Vagina (tissue), 2 donors: ENCODE results near the gene ZFP69. TPM values are rescaled to one million over a fixed set of nuclear protein-coding genes. Genes with fewer than 3 reads are reported as not detected.

Experiments used
- DNase-seq, 2 donors: peaks; one replicate each; pipeline ENCODE4 v3.0.0-alpha.2; 2017; ENCODE audit errors: extremely low spot score in 2 of 2
- H3K27ac ChIP-seq: fragments of 200-600 bp; sonication (generic); one replicate; pipeline ENCODE4 v1.5.1; 2019
- H3K27me3 ChIP-seq: fragments of 200-600 bp; sonication (generic); one replicate; pipeline ENCODE4 v1.5.1; 2019
- H3K36me3 ChIP-seq, 2 donors: fragments of 200-600 bp; sonication (generic); one replicate each; pipeline ENCODE4 v1.5.1; 2017 to 2019
- H3K4me1 ChIP-seq: fragments of 200-600 bp; sonication (generic); one replicate; pipeline ENCODE4 v1.5.1; 2019
- H3K4me3 ChIP-seq, 2 donors: fragments of 200-600 bp; sonication (generic); 1 replicate in 1 of 2; 2 replicates in 1 of 2; pipeline ENCODE4 v1.5.1; 2016 to 2019
- H3K9me3 ChIP-seq: fragments of 200-600 bp; sonication (generic); one replicate; pipeline ENCODE4 v1.5.1; 2019
- POLR2A ChIP-seq, 2 donors: fragments of 450-650 bp; IDR thresholded peaks; one replicate each; pipeline ENCODE4 v1.6.1; 2017; ENCODE audit warnings: antibody characterized with exemption in 2 of 2, mild to moderate bottlenecking in 2 of 2, moderate library complexity in 2 of 2
- POLR2AphosphoS5 ChIP-seq, 2 donors: sonication (generic); formaldehyde crosslinking; IDR thresholded peaks; one replicate each; pipeline ENCODE4 v1.9.0; 2017; ENCODE audit warnings: antibody characterized with exemption in 2 of 2, mild to moderate bottlenecking in 2 of 2, low read depth in 1 of 2; ENCODE audit not compliant: insufficient read depth in 1 of 2
- intact Hi-C: fragments of 100-400 bp; cut with DNase I; formaldehyde crosslinking; loops from one replicate; pipeline ENCODE4 v1.15.1; 2023
- total RNA-seq: library from RNA; depleted of rRNA; stranded (reverse); fragments of >200 nt; gene quantifications from one replicate; pipeline ENCODE4 v1.2.3, GENCODE V29; 2016
- TF ChIP-seq, protein P1 (sequence below), 3 experiments: fragments of 450-650 bp in 2 of 3; fragments of 200-600 bp in 1 of 3; sonication (generic) in 1 of 3; IDR thresholded peaks; one replicate each; pipeline ENCODE4 v1.5.1; 2017 to 2019; ENCODE audit warnings: antibody characterized with exemption in 3 of 3, mild to moderate bottlenecking in 2 of 3, moderate library complexity in 2 of 3

The ZFP69 gene
- total RNA-seq, 1 donor from 2014 or later: 4.9 TPM

DNA sequence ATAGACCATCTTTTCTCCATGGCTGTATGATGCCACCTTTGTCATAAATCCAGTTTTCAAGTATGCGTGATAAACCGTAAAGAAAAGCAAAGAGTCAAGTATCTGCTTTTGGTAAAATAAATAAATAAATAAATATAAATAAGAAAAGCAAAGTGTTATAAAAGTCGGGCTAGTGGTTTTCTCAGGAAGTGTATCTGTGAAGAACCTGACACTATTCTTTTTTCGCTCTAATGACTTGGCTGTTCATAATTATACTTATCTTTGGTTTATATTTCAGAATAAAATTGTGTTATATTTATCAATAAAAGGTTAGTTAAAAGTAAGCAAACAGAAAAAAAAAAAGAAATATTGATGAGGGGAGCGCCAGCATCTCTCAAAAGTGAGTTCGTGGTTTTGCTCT is 30.9 kb downstream of the ZFP69 start:
- Histone ChIP-seq H3K4me1 (peaks cover 17% of the 10 kb centered on the region), H3K4me3 (peak overlapping the region; percentile 66 to 86), H3K27me3 (no peaks in the 10 kb centered on the region), H3K36me3 (no peaks in the 10 kb centered on the region), H3K9me3 (peaks cover 3% of the 10 kb centered on the region), H3K27ac (peak overlapping the region; percentile 42)
- no peak for DNase-seq
- intact Hi-C loops: no loop called here
- no peak for TF ChIP-seq POLR2AphosphoS5 (IDR thresholded peaks at IDR 0.05; ENCODE audit: insufficient read depth in 1 of 2, low read depth in 1 of 2)
- TF ChIP-seq, protein P1, sequence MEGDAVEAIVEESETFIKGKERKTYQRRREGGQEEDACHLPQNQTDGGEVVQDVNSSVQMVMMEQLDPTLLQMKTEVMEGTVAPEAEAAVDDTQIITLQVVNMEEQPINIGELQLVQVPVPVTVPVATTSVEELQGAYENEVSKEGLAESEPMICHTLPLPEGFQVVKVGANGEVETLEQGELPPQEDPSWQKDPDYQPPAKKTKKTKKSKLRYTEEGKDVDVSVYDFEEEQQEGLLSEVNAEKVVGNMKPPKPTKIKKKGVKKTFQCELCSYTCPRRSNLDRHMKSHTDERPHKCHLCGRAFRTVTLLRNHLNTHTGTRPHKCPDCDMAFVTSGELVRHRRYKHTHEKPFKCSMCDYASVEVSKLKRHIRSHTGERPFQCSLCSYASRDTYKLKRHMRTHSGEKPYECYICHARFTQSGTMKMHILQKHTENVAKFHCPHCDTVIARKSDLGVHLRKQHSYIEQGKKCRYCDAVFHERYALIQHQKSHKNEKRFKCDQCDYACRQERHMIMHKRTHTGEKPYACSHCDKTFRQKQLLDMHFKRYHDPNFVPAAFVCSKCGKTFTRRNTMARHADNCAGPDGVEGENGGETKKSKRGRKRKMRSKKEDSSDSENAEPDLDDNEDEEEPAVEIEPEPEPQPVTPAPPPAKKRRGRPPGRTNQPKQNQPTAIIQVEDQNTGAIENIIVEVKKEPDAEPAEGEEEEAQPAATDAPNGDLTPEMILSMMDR (IDR thresholded peaks at IDR 0.05): no peak
- no peak for TF ChIP-seq POLR2A (IDR thresholded peaks at IDR 0.05)

DNA sequence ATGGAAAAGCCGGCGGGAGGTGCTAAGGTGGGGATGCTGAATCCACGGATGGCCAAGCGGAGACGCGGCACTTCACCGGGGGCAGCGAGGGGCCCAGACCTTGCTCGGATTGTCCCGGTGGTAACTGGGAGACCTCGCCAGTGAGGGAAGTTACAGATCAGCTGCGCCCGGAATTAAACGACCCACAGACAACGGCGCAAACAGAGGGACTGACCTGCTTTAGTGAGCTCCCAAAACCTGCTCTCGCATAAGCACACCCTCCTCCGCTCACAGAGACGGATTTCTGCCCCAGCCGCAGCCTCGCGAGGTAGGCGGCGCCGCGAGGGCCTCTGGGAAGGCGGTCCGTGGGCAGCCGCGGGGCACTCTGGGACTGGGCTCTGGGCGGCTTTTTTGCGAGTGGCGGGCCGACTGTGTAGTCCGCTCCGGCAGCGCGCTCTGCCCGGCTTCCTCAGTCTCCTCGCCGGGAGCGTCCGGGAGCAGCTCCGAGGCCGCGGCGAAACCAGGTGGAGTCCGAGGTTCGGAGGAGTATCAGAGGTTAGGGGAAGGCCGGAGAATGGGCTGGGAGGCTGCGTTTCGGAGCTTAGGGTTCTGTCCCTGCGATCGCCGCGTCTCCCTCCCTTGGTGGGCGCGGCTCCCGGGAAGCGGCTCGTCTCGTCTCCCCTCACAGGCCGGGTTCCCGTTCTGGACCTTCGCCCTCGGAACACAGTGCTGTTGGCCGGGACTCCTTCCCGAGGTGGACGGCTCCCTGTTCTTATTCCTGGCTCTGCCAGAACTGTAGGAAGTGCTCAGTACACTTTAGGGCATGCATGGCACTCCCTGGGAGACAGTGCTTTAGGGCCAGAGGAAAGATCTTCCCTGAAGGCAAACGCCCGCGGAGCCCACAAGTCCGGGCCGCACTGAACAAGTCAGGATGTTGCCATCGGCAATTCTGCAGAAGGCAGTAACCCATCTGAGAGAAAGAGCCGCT is 31.6 kb downstream of the ZFP69 start, which contains the start of gene EXO5:
Gene EXO5 (plus strand): TSS at position 393 of the 967 bp plus-strand sequence. CDS start 5,778 bp downstream, outside the sequence.
- TF ChIP-seq POLR2AphosphoS5 (IDR thresholded peaks at IDR 0.05; ENCODE audit: insufficient read depth in 1 of 2, low read depth in 1 of 2) (peak; percentile 74 to 78), POLR2A (IDR thresholded peaks at IDR 0.05) (no peak)
- intact Hi-C loops: no loop called here
- peak within 1 kb of the TSS; percentile 66 to 86 for H3K4me3 ChIP-seq

DNA sequence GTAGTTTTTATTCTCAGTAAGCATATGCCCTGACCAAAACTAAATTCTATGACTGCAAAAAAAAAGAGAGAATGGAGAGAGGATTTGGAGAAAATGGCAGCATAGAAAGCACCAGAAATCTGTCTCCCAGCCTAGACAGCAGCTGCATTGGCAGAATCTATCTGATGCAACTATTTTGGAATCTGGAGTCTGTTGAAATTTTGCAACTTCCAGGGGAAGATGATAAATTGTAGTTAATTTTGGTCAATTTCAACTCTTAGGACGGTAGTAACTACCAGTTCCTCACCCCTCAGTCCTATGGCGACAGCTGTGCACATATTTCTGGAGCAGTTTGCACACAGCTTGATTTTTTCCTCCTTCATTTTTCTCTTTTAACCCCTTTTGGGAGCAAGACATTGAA is 42.4 kb downstream of the ZFP69 start:
- intact Hi-C loops: no loop called here
- H3K27ac ChIP-seq: no peak overlapping the region

More for the DNA sequence above, 31.6 kb downstream of the ZFP69 start, which contains the start of gene EXO5:
- DNase-seq: no peak
- Histone ChIP-seq H3K27me3 (no peaks in the 10 kb centered on the region), H3K36me3 (no peaks in the 10 kb centered on the region), H3K9me3 (no peaks in the 10 kb centered on the region), H3K27ac (peak within 1 kb of the TSS; percentile 42), H3K4me1 (peaks cover 17% of the 10 kb centered on the region)

DNA sequence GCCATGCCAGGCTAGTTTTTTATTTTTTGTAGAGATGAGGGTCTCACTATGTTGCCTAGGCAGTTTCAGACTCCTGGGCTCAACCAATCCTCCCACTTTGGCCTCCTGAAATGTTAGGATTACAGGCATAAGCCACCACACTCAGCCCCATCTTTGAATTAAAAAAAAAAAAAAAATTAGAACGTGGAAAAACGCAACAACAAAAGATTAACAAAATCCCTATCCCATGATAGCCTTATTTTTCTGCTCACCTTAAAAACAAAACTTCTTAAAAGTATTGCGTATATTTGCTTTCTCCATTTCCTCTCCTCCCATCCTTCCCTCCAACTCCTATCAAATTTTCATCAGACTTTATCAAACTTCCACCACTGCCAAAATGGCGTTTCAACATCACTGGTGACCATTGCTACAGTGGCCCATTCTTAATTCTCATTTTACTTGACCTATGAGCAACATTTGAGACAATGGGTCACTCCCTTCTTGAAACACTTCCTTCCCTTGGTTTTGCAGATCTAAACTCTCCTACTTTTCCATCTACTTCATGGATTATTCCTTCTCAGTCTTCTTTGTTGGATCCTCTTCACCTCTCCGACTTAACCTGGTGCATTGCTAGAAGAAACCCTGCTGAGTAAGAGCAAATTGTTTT is 53.8 kb downstream of the ZFP69 start:
- H3K4me3 ChIP-seq: peak overlapping the region; percentile 65
- H3K27ac ChIP-seq: peak overlapping the region; percentile 66
- TF ChIP-seq, protein P1 (IDR thresholded peaks at IDR 0.05): no peak
- TF ChIP-seq POLR2A (IDR thresholded peaks at IDR 0.05): no peak
- TF ChIP-seq POLR2AphosphoS5 (IDR thresholded peaks at IDR 0.05; ENCODE audit: insufficient read depth in 1 of 2, low read depth in 1 of 2): no peak
- DNase-seq: no peak
- intact Hi-C loops: no loop called here
- H3K9me3 ChIP-seq: no peaks in the 10 kb centered on the region
- no peaks in the 10 kb centered on the region for H3K27me3 ChIP-seq
- peaks cover 12% of the 10 kb centered on the region for H3K4me1 ChIP-seq
- H3K36me3 ChIP-seq: peaks cover 0 to 6% of the 10 kb centered on the region in 2 donors

More for the DNA sequence above, 42.4 kb downstream of the ZFP69 start:
- Histone ChIP-seq H3K4me1 (no peaks in the 10 kb centered on the region), H3K9me3 (no peaks in the 10 kb centered on the region), H3K4me3 (no peak overlapping the region), H3K27me3 (no peaks in the 10 kb centered on the region), H3K36me3 (peaks cover 0 to 12% of the 10 kb centered on the region in 2 donors)
- DNase-seq: no peak
- TF ChIP-seq POLR2AphosphoS5 (IDR thresholded peaks at IDR 0.05; ENCODE audit: insufficient read depth in 1 of 2, low read depth in 1 of 2): no peak
- TF ChIP-seq, protein P1 (IDR thresholded peaks at IDR 0.05): no peak
- no peak for TF ChIP-seq POLR2A (IDR thresholded peaks at IDR 0.05)

DNA sequence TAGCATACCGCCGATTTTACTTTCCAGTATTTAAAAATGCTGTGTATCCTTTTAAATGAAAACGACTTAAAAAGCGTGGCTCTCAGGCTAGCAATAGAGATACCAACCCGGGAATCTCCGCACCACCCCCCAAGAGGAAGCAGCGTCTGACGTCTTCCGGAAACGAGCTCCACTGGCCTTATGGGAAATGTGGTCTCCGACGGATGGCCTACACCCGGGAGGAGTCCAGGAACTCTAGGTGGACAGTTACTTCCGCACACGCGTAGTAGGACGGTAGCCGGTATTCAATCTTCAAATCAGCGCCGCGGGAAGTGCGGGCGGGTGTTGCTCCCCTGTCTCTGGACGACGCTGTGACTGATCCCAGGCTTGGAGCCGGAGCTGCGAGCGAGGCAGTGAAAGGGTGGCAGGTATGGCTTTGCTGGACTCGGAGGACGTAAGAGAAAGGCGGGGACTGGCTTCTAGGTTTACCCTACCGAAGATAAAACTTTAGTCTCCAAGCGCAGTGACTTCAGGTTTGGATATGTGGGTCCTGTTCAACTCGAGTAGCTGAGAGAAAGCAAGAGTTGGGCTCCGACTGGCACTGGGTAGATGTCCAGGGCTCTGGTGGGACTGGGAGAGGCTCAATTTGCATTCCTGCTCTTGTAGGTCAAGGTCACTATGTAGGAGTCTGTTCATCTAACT is 54.4 kb downstream of the ZFP69 start, which contains the start of gene ZNF684:
Gene ZNF684 (plus strand): TSS at position 257 of the 681 bp plus-strand sequence. CDS start 1,530 bp downstream, outside the sequence.
- intact Hi-C loops: no loop called here

More for the DNA sequence above, 54.4 kb downstream of the ZFP69 start, which contains the start of gene ZNF684:
- H3K27ac ChIP-seq: peak within 1 kb of the TSS; percentile 66
- H3K4me1 ChIP-seq: peaks cover 12% of the 10 kb centered on the region
- TF ChIP-seq POLR2AphosphoS5 (IDR thresholded peaks at IDR 0.05; ENCODE audit: insufficient read depth in 1 of 2, low read depth in 1 of 2): peak; percentile 80 to 99
- TF ChIP-seq, protein P1 (IDR thresholded peaks at IDR 0.05): no peak
- TF ChIP-seq POLR2A (IDR thresholded peaks at IDR 0.05): no peak
- H3K27me3 ChIP-seq: no peaks in the 10 kb centered on the region
- DNase-seq: peak; percentile 91 to 96
- peak within 1 kb of the TSS; percentile 65 for H3K4me3 ChIP-seq
- no peaks in the 10 kb centered on the region for H3K9me3 ChIP-seq
- peaks cover 0 to 6% of the 10 kb centered on the region in 2 donors for H3K36me3 ChIP-seq
